BE2C (cell line): ENCODE measurements around the gene LDLRAD4.
"Not testable (repeated sequence)": the region's sequence is repeated elsewhere in the genome, so short reads cannot be mapped to it uniquely, and the experiment has no call there.

Experiments
- DNase-seq: peaks from one replicate; pipeline ENCODE4 v3.0.0-alpha.2; 2020
- H3K27me3 ChIP-seq: fragments of 250-450 bp; sonication (Bioruptor Pico); 2 replicates; pipeline ENCODE4 v1.5.1; 2020; ENCODE audit warnings: mild to moderate bottlenecking
- H3K36me3 ChIP-seq: fragments of 250-450 bp; sonication (Bioruptor Pico); 2 replicates; pipeline ENCODE4 v1.5.1; 2020; ENCODE audit warnings: mild to moderate bottlenecking
- H3K4me1 ChIP-seq: fragments of 250-450 bp; sonication (Bioruptor Pico); 2 replicates; pipeline ENCODE4 v1.5.1; 2020
- H3K4me3 ChIP-seq: 2 replicates; pipeline ENCODE4 v1.5.1; 2011; ENCODE audit warnings: low read depth, low read length
- H3K9me3 ChIP-seq: fragments of 250-450 bp; sonication (Bioruptor Pico); 2 replicates; pipeline ENCODE4 v1.5.1; 2020
- CTCF ChIP-seq: IDR thresholded peaks from 2 replicates; pipeline ENCODE4 v1.5.1; 2012; ENCODE audit warnings: mild to moderate bottlenecking, low read depth, low read length

LDLRAD4 gene

GRCh38 chr18:13680612-13681011 lies 462.1 kb downstream of the LDLRAD4 start:
- Histone ChIP-seq H3K36me3 (no peaks in the 10 kb centered on the region), H3K9me3 (no peaks in the 10 kb centered on the region), H3K27me3 (no peaks in the 10 kb centered on the region), H3K4me1 (no peaks in the 10 kb centered on the region), H3K4me3 (no peak overlapping the region)
- TF ChIP-seq CTCF: peak; percentile 61
- DNase-seq: peak; percentile 14

- TF ChIP-seq CTCF: no peak
- Histone ChIP-seq H3K36me3 (no peaks in the 10 kb centered on the region), H3K4me1 (no peaks in the 10 kb centered on the region), H3K27me3 (no peaks in the 10 kb centered on the region), H3K4me3 (no peak overlapping the region), H3K9me3 (no peaks in the 10 kb centered on the region)
- no peak for DNase-seq
Observed at GRCh38 chr18:13681701-13682100, 463.1 kb downstream of the LDLRAD4 start.

DNA sequence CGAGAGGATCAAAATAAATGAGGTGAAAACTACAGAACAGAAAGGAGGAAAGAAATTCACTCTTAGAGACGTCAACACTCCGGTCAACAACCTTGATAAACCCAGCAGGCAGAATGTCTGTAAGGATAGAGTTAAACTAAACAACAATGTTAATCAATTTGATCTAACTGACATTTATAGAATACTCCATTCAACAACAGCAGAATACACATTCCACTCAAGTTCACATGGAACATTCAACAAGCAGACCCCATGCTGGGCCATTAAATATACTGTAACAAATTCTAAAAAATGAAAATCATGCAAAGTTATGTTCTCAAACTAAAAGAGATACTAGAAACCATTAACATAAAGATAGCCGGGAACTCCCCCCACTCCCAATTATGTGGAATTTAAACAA lies 466.0 kb downstream of the LDLRAD4 start:
- H3K9me3 ChIP-seq: no peaks in the 10 kb centered on the region
- H3K4me1 ChIP-seq: no peaks in the 10 kb centered on the region
- H3K27me3 ChIP-seq: no peaks in the 10 kb centered on the region
- H3K36me3 ChIP-seq: no peaks in the 10 kb centered on the region
- no peak for TF ChIP-seq CTCF
- no peak overlapping the region for H3K4me3 ChIP-seq
- DNase-seq: no peak

- Histone ChIP-seq H3K36me3 (no peaks in the 10 kb centered on the region), H3K9me3 (no peaks in the 10 kb centered on the region), H3K4me1 (no peaks in the 10 kb centered on the region), H3K4me3 (no peak overlapping the region), H3K27me3 (no peaks in the 10 kb centered on the region)
- DNase-seq: no peak
- TF ChIP-seq CTCF: no peak
Observed at GRCh38 chr18:13688191-13689136, 469.9 kb downstream of the LDLRAD4 start.

GRCh38 chr18:13690060-13690459 lies 471.5 kb downstream of the LDLRAD4 start:
- H3K36me3 ChIP-seq, H3K4me3 ChIP-seq, H3K9me3 ChIP-seq, H3K27me3 ChIP-seq, H3K4me1 ChIP-seq, DNase-seq: not testable (repeated sequence)

GRCh38 chr18:13695337-13695736 lies 476.8 kb downstream of the LDLRAD4 start:
- not testable (repeated sequence) for DNase-seq, H3K4me3 ChIP-seq, H3K9me3 ChIP-seq, H3K36me3 ChIP-seq, H3K27me3 ChIP-seq, H3K4me1 ChIP-seq

- H3K36me3 ChIP-seq: no peaks in the 10 kb centered on the region
- no peaks in the 10 kb centered on the region for H3K27me3 ChIP-seq
- no peak for DNase-seq
- no peak for TF ChIP-seq CTCF
- H3K4me1 ChIP-seq: no peaks in the 10 kb centered on the region
- no peaks in the 10 kb centered on the region for H3K9me3 ChIP-seq
- no peak overlapping the region for H3K4me3 ChIP-seq
Observed at GRCh38 chr18:13696961-13697360, 478.4 kb downstream of the LDLRAD4 start.
